Measurements from ENCODE around the gene APAF1. TPM values are rescaled to one million over a fixed set of nuclear protein-coding genes. Genes with fewer than 3 reads are reported as not detected.

The APAF1 gene
- total and polyA plus RNA-seq, 2 donors from 2014 or later: 4.6 to 16.1 TPM

DNA sequence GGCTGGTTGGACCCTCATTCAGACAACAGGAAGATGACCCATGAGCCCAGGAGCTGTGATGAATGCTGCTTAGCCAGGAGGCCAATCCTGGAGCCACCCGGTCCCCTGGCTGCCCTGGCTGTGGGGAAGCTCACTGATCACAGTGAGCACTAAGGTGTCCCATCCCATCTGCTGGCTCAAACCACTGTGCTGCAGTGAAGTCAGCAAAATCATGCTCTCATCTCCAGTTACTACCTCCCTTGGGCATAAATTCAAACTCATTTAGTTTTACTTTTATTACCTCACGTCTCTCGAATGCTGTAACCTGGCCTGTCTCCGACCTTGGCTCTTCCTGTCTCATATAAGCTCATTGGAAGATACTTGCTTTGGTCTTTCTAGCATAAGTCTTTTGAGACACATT lies 112.4 kb downstream of the APAF1 start:
- no peaks in the 10 kb centered on the region for H3K9me3 ChIP-seq (ENCODE audit: control insufficient read depth in 2 of 3, insufficient read depth in 1 of 3, low read length in 3 of 3)
- H3K4me1 ChIP-seq (ENCODE audit: control insufficient read depth in 2 of 3, insufficient read depth in 2 of 3, low read depth in 1 of 3, low read length in 3 of 3): no peaks in the 10 kb centered on the region
- no peaks in the 10 kb centered on the region for H3K27me3 ChIP-seq (ENCODE audit: control insufficient read depth, insufficient read depth, low read length)
- intact Hi-C loops (cut with DNase I): no loop called here
- FAIRE-seq: no peak
- no peaks in the 10 kb centered on the region for H3K36me3 ChIP-seq (ENCODE audit: control insufficient read depth in 2 of 3, insufficient read depth in 3 of 3, low read length in 3 of 3)
- H3K27ac ChIP-seq (ENCODE audit: low read depth in 2 of 2, low read length in 2 of 2): no peak overlapping the region
- TF ChIP-seq, protein P1, sequence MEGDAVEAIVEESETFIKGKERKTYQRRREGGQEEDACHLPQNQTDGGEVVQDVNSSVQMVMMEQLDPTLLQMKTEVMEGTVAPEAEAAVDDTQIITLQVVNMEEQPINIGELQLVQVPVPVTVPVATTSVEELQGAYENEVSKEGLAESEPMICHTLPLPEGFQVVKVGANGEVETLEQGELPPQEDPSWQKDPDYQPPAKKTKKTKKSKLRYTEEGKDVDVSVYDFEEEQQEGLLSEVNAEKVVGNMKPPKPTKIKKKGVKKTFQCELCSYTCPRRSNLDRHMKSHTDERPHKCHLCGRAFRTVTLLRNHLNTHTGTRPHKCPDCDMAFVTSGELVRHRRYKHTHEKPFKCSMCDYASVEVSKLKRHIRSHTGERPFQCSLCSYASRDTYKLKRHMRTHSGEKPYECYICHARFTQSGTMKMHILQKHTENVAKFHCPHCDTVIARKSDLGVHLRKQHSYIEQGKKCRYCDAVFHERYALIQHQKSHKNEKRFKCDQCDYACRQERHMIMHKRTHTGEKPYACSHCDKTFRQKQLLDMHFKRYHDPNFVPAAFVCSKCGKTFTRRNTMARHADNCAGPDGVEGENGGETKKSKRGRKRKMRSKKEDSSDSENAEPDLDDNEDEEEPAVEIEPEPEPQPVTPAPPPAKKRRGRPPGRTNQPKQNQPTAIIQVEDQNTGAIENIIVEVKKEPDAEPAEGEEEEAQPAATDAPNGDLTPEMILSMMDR (IDR thresholded peaks at IDR 0.05; ENCODE audit: borderline replicate concordance, extremely low read depth, insufficient read depth): no peak
- DNase-seq: peak in 1 of 5 donors; percentile 6
- no peak overlapping the region for H3K4me3 ChIP-seq (ENCODE audit: low read length in 3 of 3)
- no peak overlapping the region for H3K9ac ChIP-seq (ENCODE audit: low read length in 3 of 3)

DNA sequence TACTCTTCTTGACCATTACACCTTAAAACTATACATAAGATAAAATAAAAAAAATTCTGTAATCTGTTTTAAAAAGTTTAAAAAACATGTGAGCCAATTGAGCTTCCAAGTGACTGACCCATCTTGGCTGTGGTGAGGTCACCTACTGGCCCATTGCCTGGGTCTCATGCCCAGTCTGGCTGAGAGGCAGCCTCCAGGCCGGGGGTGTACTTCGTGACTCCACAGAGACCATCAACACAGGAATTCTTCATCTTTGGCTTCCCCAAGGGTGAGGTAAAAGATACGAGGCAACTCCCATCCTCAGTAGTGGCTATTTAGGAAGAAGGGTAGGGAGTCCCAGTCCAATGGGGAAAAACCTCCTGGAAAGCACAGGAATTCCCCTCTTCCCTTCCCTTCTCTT lies 113.2 kb downstream of the APAF1 start:
- intact Hi-C loops (cut with DNase I): no loop called here
- Histone ChIP-seq H3K4me1 (ENCODE audit: control insufficient read depth in 2 of 3, insufficient read depth in 2 of 3, low read depth in 1 of 3, low read length in 3 of 3) (no peaks in the 10 kb centered on the region), H3K36me3 (ENCODE audit: control insufficient read depth in 2 of 3, insufficient read depth in 3 of 3, low read length in 3 of 3) (no peaks in the 10 kb centered on the region), H3K27me3 (ENCODE audit: control insufficient read depth, insufficient read depth, low read length) (no peaks in the 10 kb centered on the region), H3K4me3 (ENCODE audit: low read length in 3 of 3) (no peak overlapping the region), H3K9me3 (ENCODE audit: control insufficient read depth in 2 of 3, insufficient read depth in 1 of 3, low read length in 3 of 3) (no peaks in the 10 kb centered on the region), H3K27ac (ENCODE audit: low read depth in 2 of 2, low read length in 2 of 2) (no peak overlapping the region), H3K9ac (ENCODE audit: low read length in 3 of 3) (no peak overlapping the region)
- DNase-seq (no peak), FAIRE-seq (no peak)
- TF ChIP-seq, protein P1 (IDR thresholded peaks at IDR 0.05; ENCODE audit: borderline replicate concordance, extremely low read depth, insufficient read depth): no peak

DNA sequence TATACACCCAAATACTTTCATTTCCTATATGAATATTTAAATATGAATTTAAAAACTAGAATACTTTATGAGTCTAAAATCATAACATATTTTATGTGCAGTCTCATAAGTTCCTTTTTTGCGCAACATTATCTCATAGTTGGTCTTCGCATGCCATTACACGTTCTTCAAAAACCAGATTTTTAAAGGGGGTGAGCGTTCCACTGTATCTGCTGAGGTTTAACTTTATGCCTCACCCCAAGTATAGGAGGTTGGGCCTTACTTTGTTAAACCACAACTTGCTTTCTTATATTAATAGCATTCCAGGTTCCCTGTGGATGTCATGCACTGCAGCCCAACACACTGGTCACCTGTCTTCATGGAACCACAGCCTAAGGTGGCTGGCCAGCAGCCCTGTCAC lies 118.6 kb downstream of the APAF1 start:
- TF ChIP-seq, protein P1 (IDR thresholded peaks at IDR 0.05; ENCODE audit: borderline replicate concordance, extremely low read depth, insufficient read depth): no peak
- Histone ChIP-seq H3K4me3 (ENCODE audit: low read length in 3 of 3) (no peak overlapping the region), H3K36me3 (ENCODE audit: control insufficient read depth in 2 of 3, insufficient read depth in 3 of 3, low read length in 3 of 3) (no peaks in the 10 kb centered on the region), H3K27ac (ENCODE audit: low read depth in 2 of 2, low read length in 2 of 2) (no peak overlapping the region), H3K9me3 (ENCODE audit: control insufficient read depth in 2 of 3, insufficient read depth in 1 of 3, low read length in 3 of 3) (no peaks in the 10 kb centered on the region), H3K9ac (ENCODE audit: low read length in 3 of 3) (no peak overlapping the region), H3K27me3 (ENCODE audit: control insufficient read depth, insufficient read depth, low read length) (no peaks in the 10 kb centered on the region), H3K4me1 (ENCODE audit: control insufficient read depth in 2 of 3, insufficient read depth in 2 of 3, low read depth in 1 of 3, low read length in 3 of 3) (no peaks in the 10 kb centered on the region)
- DNase-seq (peak in 1 of 5 donors; percentile 7), FAIRE-seq (no peak)
- intact Hi-C loops (cut with DNase I): no loop called here

DNA sequence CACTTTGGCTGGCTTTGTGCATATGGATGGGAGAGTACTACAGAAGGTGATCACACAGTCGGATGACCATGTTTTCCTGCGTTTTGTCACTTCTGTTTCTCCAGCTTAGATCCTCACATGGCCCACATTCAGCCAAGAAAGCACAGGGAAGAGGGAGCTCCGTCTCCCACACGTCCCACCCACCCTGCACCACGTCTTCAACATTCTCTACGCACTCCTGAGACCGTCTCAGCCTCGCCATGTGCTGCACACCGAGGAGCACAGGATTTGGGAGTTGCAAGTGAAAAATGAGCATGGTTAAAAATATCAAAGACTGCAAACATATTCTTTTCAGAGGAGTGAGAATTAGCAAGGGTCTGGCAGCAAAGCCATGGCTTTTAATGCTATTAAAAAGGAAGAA lies 122.2 kb downstream of the APAF1 start:
- DNase-seq (no peak), FAIRE-seq (no peak)
- no peaks in the 10 kb centered on the region for H3K36me3 ChIP-seq (ENCODE audit: control insufficient read depth in 2 of 3, insufficient read depth in 3 of 3, low read length in 3 of 3)
- no peak overlapping the region for H3K9ac ChIP-seq (ENCODE audit: low read length in 3 of 3)
- no peak overlapping the region for H3K4me3 ChIP-seq (ENCODE audit: low read length in 3 of 3)
- intact Hi-C loops (cut with DNase I): no loop called here
- no peaks in the 10 kb centered on the region for H3K27me3 ChIP-seq (ENCODE audit: control insufficient read depth, insufficient read depth, low read length)
- no peaks in the 10 kb centered on the region for H3K4me1 ChIP-seq (ENCODE audit: control insufficient read depth in 2 of 3, insufficient read depth in 2 of 3, low read depth in 1 of 3, low read length in 3 of 3)
- TF ChIP-seq, protein P1 (IDR thresholded peaks at IDR 0.05; ENCODE audit: borderline replicate concordance, extremely low read depth, insufficient read depth): no peak
- H3K9me3 ChIP-seq (ENCODE audit: control insufficient read depth in 2 of 3, insufficient read depth in 1 of 3, low read length in 3 of 3): no peaks in the 10 kb centered on the region
- H3K27ac ChIP-seq (ENCODE audit: low read depth in 2 of 2, low read length in 2 of 2): no peak overlapping the region

All from kidney (tissue), 14 donors.